WTC11 (cell line): ENCODE measurements around the gene ATXN7L3B. TPM values are rescaled to one million over a fixed set of nuclear protein-coding genes. Genes with fewer than 3 reads are reported as not detected.
A peak's percentile ranks its signal among the peaks of the same experiment; 100 is the strongest.

Source experiments
- ATAC-seq: fragments of 200-7000 bp; cut with Tn5 transposase; 2 replicates; pipeline ENCODE4 v1.10.0; 2021; ENCODE audit warnings: mild to moderate bottlenecking, moderate library complexity
- CTCF ChIA-PET: fragments of 300-600 bp; sonication (Branson Sonifier 250); formaldehyde crosslinking; loops from one replicate; lab custom pipeline; 2021; ENCODE audit warnings: antibody characterized with exemption; lab: Charles Lee
- POLR2A ChIA-PET: fragments of 350-600 bp; sonication (Branson Sonifier 250); formaldehyde crosslinking; loops from one replicate; lab custom pipeline; 2021; ENCODE audit warnings: antibody characterized with exemption; lab: Charles Lee
- DNase-seq: peaks from one replicate; pipeline ENCODE4 v3.0.0; 2021; ENCODE audit warnings: low spot score
- H3K27ac Mint-ChIP-seq: 2 replicates; pipeline ENCODE4 v1.8.0; 2021; ENCODE audit warnings: mixed read lengths
- H3K27me3 Mint-ChIP-seq: 2 replicates; pipeline ENCODE4 v1.8.0; 2021; ENCODE audit warnings: low read depth, mild to moderate bottlenecking, moderate library complexity, mixed read lengths
- H3K36me3 Mint-ChIP-seq: 2 replicates; pipeline ENCODE4 v1.8.0; 2021; ENCODE audit warnings: mixed read lengths
- H3K4me1 Mint-ChIP-seq: 2 replicates; pipeline ENCODE4 v1.8.0; 2022; ENCODE audit warnings: mixed read lengths
- H3K4me3 Mint-ChIP-seq: 2 replicates; pipeline ENCODE4 v1.8.0; 2021; ENCODE audit warnings: mild to moderate bottlenecking, moderate library complexity, mixed read lengths
- H3K9me3 Mint-ChIP-seq: 2 replicates; pipeline ENCODE4 v1.8.0; 2021; ENCODE audit warnings: mixed read lengths
- CREM ChIP-seq: sonication (generic); formaldehyde crosslinking; IDR thresholded peaks from 2 replicates; pipeline ENCODE4 v1.8.1; 2022; ENCODE audit warnings: mild to moderate bottlenecking, missing genetic modification reagents, moderate library complexity
- ELF4 ChIP-seq: sonication (generic); formaldehyde crosslinking; IDR thresholded peaks from 2 replicates; pipeline ENCODE4 v1.8.1; 2022; ENCODE audit warnings: low read depth, mild to moderate bottlenecking, moderate library complexity, missing genetic modification reagents
- EMX1 ChIP-seq: fragments of 250-450 bp; sonication (Bioruptor Pico); IDR thresholded peaks from 2 replicates; pipeline ENCODE4 v1.8.0; 2021; ENCODE audit warnings: mild to moderate bottlenecking
- ESRRA ChIP-seq: sonication (generic); formaldehyde crosslinking; IDR thresholded peaks from 2 replicates; pipeline ENCODE4 v1.8.1; 2022; ENCODE audit warnings: mild to moderate bottlenecking, missing genetic modification reagents, borderline replicate concordance
- HMGA2 ChIP-seq: fragments of 250-450 bp; sonication (Bioruptor Pico); IDR thresholded peaks from 2 replicates; pipeline ENCODE4 v1.4.0; 2021; ENCODE audit warnings: mild to moderate bottlenecking, moderate library complexity
- KAT7 ChIP-seq: sonication (generic); formaldehyde crosslinking; IDR thresholded peaks from 2 replicates; pipeline ENCODE4 v1.8.1; 2023; ENCODE audit warnings: missing genetic modification reagents, mild to moderate bottlenecking, borderline replicate concordance
- NFE2L1 ChIP-seq: sonication (generic); formaldehyde crosslinking; IDR thresholded peaks from 2 replicates; pipeline ENCODE4 v1.8.1; 2023; ENCODE audit warnings: missing genetic modification reagents
- NFYB ChIP-seq: sonication (generic); formaldehyde crosslinking; conservative IDR thresholded peaks from 2 replicates; pipeline ENCODE4 v1.8.0; 2022; ENCODE audit warnings: low read depth, missing genetic modification reagents
- RELA ChIP-seq: sonication (generic); formaldehyde crosslinking; IDR thresholded peaks from 2 replicates; pipeline ENCODE4 v1.8.1; 2022; ENCODE audit warnings: missing genetic modification reagents, mild to moderate bottlenecking, borderline replicate concordance
- SMAD4 ChIP-seq: sonication (generic); formaldehyde crosslinking; IDR thresholded peaks from 2 replicates; pipeline ENCODE4 v1.8.0; 2022; ENCODE audit warnings: mild to moderate bottlenecking, missing genetic modification reagents
- ZNF121 ChIP-seq: sonication (generic); formaldehyde crosslinking; IDR thresholded peaks from 2 replicates; pipeline ENCODE4 v1.8.0; 2023; ENCODE audit warnings: missing genetic modification reagents
- ZNF138 ChIP-seq: sonication (generic); formaldehyde crosslinking; conservative IDR thresholded peaks from 2 replicates; pipeline ENCODE4 v1.8.1; 2022; ENCODE audit warnings: mild to moderate bottlenecking, moderate library complexity, missing genetic modification reagents
- ZNF263 ChIP-seq: sonication (generic); formaldehyde crosslinking; IDR thresholded peaks from 2 replicates; pipeline ENCODE4 v1.8.1; 2022; ENCODE audit warnings: low read depth, mild to moderate bottlenecking, moderate library complexity, missing genetic modification reagents
- ZNF396 ChIP-seq: fragments of 250-450 bp; sonication (Bioruptor Pico); IDR thresholded peaks from 2 replicates; pipeline ENCODE4 v1.8.0; 2021; ENCODE audit warnings: mild to moderate bottlenecking, moderate library complexity, borderline replicate concordance
- total RNA-seq: library from RNA; stranded (reverse); gene quantifications from 3 replicates; pipeline ENCODE4 v1.2.3, GENCODE V29; 2021
- TF ChIP-seq, protein P1 (sequence below): sonication (generic); formaldehyde crosslinking; IDR thresholded peaks from 2 replicates; pipeline ENCODE4 v1.8.0; 2022; ENCODE audit warnings: mild to moderate bottlenecking, missing genetic modification reagents
- TF ChIP-seq, protein P2 (sequence below): fragments of 250-450 bp; sonication (Bioruptor Pico); IDR thresholded peaks from 2 replicates; pipeline ENCODE4 v1.8.0; 2021; ENCODE audit warnings: mild to moderate bottlenecking
- TF ChIP-seq, protein P3 (sequence below): sonication (generic); formaldehyde crosslinking; IDR thresholded peaks from 2 replicates; pipeline ENCODE4 v1.8.1; 2022; ENCODE audit warnings: low read depth, missing genetic modification reagents, borderline replicate concordance
- TF ChIP-seq, protein P4 (sequence below): sonication (generic); formaldehyde crosslinking; IDR thresholded peaks from 2 replicates; pipeline ENCODE4 v1.8.1; 2023; ENCODE audit warnings: mild to moderate bottlenecking, missing genetic modification reagents, borderline replicate concordance
- TF ChIP-seq, protein P5 (sequence below): sonication (generic); formaldehyde crosslinking; IDR thresholded peaks from 2 replicates; pipeline ENCODE4 v1.8.0; 2022; ENCODE audit warnings: missing genetic modification reagents
- TF ChIP-seq, protein P6 (sequence below): fragments of 250-450 bp; sonication (Bioruptor Pico); IDR thresholded peaks from 2 replicates; pipeline ENCODE4 v1.9.0; 2021; ENCODE audit warnings: mild to moderate bottlenecking
- TF ChIP-seq, protein P7 (sequence below): sonication (generic); formaldehyde crosslinking; IDR thresholded peaks from 2 replicates; pipeline ENCODE4 v1.8.1; 2023; ENCODE audit warnings: mild to moderate bottlenecking, missing genetic modification reagents, moderate library complexity

The ATXN7L3B gene
- total RNA-seq, 1 experiment from 2014 or later, result 36.3 TPM

DNA sequence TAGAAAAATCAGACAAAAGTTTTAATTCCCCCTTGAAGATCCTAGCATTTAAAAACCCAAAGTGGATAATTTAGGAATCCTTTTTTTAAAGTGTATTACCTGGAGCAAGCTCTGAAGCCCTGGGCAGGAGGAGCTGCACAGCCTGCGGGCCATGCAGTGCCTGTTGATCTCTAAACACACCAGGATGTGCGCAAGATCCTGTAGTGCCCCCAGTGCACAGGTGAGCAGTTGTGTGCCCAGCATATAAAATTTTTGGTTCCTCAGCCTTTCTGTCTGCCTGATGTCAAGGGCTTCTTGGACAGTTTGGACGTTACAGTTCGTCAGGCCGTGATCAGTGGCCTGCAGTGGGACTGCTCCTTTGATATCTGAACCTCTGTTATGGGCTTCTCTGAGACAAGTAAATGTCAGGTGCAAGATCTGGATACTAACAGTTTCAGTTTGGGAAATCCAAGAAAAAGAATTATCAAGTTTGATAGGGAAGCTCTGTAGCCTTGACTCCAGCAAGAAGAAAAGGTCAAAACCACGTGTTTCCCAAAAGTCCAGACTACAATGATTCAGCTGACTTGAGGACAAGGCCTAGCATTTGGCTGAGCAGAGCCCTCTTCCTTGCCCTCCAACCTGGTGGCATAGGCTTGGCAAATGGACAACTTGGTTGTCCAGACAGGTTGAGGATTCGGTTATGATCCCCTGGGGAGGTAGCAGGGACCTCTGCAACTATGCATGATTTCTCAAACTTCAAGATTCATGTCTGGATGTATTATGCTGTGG lies 1.0 kb downstream of the ATXN7L3B start (continued):
- TF ChIP-seq, protein P1, sequence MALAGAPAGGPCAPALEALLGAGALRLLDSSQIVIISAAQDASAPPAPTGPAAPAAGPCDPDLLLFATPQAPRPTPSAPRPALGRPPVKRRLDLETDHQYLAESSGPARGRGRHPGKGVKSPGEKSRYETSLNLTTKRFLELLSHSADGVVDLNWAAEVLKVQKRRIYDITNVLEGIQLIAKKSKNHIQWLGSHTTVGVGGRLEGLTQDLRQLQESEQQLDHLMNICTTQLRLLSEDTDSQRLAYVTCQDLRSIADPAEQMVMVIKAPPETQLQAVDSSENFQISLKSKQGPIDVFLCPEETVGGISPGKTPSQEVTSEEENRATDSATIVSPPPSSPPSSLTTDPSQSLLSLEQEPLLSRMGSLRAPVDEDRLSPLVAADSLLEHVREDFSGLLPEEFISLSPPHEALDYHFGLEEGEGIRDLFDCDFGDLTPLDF (CRISPR knock-in tag), result no peak
- TF ChIP-seq ZNF396 (CRISPR knock-in tag), result no peak
- no peak for TF ChIP-seq ZNF138 (CRISPR knock-in tag)
- TF ChIP-seq ZNF263 (CRISPR knock-in tag), result no peak
- no peak for TF ChIP-seq NFE2L1 (CRISPR knock-in tag)
- TF ChIP-seq ESRRA, result no peak

DNA sequence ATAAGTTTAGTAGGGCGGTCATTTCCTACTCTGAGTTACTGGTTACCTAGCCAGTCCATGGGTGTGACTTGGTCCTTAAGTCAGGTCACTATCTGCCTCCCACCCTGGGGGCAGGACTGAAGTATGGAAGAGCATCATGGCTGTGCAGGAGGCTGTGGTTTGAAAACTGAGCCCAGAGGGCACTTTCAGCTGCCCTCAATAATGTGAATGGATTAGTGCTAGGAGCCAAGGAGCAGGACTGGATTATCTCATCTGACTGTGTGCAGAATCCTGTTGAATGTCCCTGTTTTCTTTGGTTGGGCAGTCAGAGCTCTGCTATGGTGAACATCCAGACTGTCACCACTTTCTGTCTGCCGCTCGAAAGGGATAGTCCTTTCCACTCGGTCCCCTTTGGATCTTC lies 1.6 kb downstream of the ATXN7L3B start:
- ChIA-PET CTCF (no interaction called here), POLR2A (no interaction called here)
- Mint-ChIP-seq H3K4me1 (peaks cover 56% of the 10 kb centered on the region), H3K27me3 (no peaks in the 10 kb centered on the region), H3K36me3 (peaks cover 10% of the 10 kb centered on the region; the same call in 1 of the 2 replicates), H3K4me3 (peak overlapping the region; percentile 97), H3K9me3 (no peaks in the 10 kb centered on the region), H3K27ac (0 out of 2 replicates have a peak overlapping the region, but pooled peaks have one; percentile 99)
- ATAC-seq (no peak), DNase-seq (no peak)
- TF ChIP-seq, protein P2, sequence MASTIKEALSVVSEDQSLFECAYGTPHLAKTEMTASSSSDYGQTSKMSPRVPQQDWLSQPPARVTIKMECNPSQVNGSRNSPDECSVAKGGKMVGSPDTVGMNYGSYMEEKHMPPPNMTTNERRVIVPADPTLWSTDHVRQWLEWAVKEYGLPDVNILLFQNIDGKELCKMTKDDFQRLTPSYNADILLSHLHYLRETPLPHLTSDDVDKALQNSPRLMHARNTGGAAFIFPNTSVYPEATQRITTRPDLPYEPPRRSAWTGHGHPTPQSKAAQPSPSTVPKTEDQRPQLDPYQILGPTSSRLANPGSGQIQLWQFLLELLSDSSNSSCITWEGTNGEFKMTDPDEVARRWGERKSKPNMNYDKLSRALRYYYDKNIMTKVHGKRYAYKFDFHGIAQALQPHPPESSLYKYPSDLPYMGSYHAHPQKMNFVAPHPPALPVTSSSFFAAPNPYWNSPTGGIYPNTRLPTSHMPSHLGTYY (CRISPR knock-in tag), result no peak
- TF ChIP-seq, protein P3, sequence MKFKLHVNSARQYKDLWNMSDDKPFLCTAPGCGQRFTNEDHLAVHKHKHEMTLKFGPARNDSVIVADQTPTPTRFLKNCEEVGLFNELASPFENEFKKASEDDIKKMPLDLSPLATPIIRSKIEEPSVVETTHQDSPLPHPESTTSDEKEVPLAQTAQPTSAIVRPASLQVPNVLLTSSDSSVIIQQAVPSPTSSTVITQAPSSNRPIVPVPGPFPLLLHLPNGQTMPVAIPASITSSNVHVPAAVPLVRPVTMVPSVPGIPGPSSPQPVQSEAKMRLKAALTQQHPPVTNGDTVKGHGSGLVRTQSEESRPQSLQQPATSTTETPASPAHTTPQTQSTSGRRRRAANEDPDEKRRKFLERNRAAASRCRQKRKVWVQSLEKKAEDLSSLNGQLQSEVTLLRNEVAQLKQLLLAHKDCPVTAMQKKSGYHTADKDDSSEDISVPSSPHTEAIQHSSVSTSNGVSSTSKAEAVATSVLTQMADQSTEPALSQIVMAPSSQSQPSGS (CRISPR knock-in tag), result no peak
- TF ChIP-seq, protein P4, sequence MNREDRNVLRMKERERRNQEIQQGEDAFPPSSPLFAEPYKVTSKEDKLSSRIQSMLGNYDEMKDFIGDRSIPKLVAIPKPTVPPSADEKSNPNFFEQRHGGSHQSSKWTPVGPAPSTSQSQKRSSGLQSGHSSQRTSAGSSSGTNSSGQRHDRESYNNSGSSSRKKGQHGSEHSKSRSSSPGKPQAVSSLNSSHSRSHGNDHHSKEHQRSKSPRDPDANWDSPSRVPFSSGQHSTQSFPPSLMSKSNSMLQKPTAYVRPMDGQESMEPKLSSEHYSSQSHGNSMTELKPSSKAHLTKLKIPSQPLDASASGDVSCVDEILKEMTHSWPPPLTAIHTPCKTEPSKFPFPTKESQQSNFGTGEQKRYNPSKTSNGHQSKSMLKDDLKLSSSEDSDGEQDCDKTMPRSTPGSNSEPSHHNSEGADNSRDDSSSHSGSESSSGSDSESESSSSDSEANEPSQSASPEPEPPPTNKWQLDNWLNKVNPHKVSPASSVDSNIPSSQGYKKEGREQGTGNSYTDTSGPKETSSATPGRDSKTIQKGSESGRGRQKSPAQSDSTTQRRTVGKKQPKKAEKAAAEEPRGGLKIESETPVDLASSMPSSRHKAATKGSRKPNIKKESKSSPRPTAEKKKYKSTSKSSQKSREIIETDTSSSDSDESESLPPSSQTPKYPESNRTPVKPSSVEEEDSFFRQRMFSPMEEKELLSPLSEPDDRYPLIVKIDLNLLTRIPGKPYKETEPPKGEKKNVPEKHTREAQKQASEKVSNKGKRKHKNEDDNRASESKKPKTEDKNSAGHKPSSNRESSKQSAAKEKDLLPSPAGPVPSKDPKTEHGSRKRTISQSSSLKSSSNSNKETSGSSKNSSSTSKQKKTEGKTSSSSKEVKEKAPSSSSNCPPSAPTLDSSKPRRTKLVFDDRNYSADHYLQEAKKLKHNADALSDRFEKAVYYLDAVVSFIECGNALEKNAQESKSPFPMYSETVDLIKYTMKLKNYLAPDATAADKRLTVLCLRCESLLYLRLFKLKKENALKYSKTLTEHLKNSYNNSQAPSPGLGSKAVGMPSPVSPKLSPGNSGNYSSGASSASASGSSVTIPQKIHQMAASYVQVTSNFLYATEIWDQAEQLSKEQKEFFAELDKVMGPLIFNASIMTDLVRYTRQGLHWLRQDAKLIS, result no peak
- TF ChIP-seq CREM (no peak), HMGA2 (CRISPR knock-in tag) (no peak), SMAD4 (CRISPR knock-in tag) (no peak), RELA (CRISPR knock-in tag) (no peak), NFYB (CRISPR knock-in tag) (no peak), EMX1 (CRISPR knock-in tag) (no peak), KAT7 (CRISPR knock-in tag) (no peak), ZNF121 (CRISPR knock-in tag) (no peak), ELF4 (CRISPR knock-in tag) (no peak)
- TF ChIP-seq, protein P5, sequence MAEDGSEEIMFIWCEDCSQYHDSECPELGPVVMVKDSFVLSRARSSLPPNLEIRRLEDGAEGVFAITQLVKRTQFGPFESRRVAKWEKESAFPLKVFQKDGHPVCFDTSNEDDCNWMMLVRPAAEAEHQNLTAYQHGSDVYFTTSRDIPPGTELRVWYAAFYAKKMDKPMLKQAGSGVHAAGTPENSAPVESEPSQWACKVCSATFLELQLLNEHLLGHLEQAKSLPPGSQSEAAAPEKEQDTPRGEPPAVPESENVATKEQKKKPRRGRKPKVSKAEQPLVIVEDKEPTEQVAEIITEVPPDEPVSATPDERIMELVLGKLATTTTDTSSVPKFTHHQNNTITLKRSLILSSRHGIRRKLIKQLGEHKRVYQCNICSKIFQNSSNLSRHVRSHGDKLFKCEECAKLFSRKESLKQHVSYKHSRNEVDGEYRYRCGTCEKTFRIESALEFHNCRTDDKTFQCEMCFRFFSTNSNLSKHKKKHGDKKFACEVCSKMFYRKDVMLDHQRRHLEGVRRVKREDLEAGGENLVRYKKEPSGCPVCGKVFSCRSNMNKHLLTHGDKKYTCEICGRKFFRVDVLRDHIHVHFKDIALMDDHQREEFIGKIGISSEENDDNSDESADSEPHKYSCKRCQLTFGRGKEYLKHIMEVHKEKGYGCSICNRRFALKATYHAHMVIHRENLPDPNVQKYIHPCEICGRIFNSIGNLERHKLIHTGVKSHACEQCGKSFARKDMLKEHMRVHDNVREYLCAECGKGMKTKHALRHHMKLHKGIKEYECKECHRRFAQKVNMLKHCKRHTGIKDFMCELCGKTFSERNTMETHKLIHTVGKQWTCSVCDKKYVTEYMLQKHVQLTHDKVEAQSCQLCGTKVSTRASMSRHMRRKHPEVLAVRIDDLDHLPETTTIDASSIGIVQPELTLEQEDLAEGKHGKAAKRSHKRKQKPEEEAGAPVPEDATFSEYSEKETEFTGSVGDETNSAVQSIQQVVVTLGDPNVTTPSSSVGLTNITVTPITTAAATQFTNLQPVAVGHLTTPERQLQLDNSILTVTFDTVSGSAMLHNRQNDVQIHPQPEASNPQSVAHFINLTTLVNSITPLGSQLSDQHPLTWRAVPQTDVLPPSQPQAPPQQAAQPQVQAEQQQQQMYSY (CRISPR knock-in tag), result no peak
- TF ChIP-seq, protein P6, sequence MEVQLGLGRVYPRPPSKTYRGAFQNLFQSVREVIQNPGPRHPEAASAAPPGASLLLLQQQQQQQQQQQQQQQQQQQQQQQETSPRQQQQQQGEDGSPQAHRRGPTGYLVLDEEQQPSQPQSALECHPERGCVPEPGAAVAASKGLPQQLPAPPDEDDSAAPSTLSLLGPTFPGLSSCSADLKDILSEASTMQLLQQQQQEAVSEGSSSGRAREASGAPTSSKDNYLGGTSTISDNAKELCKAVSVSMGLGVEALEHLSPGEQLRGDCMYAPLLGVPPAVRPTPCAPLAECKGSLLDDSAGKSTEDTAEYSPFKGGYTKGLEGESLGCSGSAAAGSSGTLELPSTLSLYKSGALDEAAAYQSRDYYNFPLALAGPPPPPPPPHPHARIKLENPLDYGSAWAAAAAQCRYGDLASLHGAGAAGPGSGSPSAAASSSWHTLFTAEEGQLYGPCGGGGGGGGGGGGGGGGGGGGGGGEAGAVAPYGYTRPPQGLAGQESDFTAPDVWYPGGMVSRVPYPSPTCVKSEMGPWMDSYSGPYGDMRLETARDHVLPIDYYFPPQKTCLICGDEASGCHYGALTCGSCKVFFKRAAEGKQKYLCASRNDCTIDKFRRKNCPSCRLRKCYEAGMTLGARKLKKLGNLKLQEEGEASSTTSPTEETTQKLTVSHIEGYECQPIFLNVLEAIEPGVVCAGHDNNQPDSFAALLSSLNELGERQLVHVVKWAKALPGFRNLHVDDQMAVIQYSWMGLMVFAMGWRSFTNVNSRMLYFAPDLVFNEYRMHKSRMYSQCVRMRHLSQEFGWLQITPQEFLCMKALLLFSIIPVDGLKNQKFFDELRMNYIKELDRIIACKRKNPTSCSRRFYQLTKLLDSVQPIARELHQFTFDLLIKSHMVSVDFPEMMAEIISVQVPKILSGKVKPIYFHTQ (CRISPR knock-in tag), result no peak
- TF ChIP-seq, protein P7, sequence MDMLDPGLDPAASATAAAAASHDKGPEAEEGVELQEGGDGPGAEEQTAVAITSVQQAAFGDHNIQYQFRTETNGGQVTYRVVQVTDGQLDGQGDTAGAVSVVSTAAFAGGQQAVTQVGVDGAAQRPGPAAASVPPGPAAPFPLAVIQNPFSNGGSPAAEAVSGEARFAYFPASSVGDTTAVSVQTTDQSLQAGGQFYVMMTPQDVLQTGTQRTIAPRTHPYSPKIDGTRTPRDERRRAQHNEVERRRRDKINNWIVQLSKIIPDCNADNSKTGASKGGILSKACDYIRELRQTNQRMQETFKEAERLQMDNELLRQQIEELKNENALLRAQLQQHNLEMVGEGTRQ (CRISPR knock-in tag), result no peak
